Measurements from ENCODE around the gene PLK1. TPM values are rescaled to one million over a fixed set of nuclear protein-coding genes. Genes with fewer than 3 reads are reported as not detected.

The PLK1 gene
- total and polyA plus RNA-seq, 2 experiments from 2014 or later, result 69.0 to 141 TPM

DNA sequence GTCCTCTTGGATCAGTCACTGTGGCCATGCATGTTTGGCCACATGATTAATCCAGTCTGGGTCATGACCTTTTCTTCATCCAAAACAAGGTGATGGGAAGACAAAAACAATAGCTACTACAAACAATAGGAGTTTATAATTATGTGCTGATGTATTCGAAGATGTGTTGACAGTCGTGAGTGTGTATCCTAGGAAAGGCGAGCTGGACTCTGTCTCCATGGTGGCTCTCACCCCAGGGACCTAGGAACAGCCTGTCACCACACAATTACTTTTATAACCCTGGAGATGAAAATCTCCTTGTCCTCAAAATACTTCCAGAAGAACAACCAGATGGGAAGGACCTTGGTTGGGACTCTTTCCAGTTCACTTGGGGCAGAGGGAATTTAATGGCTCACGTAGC, 9.8 kb upstream of the PLK1 start (continued):
- TF ChIP-seq, protein P1, sequence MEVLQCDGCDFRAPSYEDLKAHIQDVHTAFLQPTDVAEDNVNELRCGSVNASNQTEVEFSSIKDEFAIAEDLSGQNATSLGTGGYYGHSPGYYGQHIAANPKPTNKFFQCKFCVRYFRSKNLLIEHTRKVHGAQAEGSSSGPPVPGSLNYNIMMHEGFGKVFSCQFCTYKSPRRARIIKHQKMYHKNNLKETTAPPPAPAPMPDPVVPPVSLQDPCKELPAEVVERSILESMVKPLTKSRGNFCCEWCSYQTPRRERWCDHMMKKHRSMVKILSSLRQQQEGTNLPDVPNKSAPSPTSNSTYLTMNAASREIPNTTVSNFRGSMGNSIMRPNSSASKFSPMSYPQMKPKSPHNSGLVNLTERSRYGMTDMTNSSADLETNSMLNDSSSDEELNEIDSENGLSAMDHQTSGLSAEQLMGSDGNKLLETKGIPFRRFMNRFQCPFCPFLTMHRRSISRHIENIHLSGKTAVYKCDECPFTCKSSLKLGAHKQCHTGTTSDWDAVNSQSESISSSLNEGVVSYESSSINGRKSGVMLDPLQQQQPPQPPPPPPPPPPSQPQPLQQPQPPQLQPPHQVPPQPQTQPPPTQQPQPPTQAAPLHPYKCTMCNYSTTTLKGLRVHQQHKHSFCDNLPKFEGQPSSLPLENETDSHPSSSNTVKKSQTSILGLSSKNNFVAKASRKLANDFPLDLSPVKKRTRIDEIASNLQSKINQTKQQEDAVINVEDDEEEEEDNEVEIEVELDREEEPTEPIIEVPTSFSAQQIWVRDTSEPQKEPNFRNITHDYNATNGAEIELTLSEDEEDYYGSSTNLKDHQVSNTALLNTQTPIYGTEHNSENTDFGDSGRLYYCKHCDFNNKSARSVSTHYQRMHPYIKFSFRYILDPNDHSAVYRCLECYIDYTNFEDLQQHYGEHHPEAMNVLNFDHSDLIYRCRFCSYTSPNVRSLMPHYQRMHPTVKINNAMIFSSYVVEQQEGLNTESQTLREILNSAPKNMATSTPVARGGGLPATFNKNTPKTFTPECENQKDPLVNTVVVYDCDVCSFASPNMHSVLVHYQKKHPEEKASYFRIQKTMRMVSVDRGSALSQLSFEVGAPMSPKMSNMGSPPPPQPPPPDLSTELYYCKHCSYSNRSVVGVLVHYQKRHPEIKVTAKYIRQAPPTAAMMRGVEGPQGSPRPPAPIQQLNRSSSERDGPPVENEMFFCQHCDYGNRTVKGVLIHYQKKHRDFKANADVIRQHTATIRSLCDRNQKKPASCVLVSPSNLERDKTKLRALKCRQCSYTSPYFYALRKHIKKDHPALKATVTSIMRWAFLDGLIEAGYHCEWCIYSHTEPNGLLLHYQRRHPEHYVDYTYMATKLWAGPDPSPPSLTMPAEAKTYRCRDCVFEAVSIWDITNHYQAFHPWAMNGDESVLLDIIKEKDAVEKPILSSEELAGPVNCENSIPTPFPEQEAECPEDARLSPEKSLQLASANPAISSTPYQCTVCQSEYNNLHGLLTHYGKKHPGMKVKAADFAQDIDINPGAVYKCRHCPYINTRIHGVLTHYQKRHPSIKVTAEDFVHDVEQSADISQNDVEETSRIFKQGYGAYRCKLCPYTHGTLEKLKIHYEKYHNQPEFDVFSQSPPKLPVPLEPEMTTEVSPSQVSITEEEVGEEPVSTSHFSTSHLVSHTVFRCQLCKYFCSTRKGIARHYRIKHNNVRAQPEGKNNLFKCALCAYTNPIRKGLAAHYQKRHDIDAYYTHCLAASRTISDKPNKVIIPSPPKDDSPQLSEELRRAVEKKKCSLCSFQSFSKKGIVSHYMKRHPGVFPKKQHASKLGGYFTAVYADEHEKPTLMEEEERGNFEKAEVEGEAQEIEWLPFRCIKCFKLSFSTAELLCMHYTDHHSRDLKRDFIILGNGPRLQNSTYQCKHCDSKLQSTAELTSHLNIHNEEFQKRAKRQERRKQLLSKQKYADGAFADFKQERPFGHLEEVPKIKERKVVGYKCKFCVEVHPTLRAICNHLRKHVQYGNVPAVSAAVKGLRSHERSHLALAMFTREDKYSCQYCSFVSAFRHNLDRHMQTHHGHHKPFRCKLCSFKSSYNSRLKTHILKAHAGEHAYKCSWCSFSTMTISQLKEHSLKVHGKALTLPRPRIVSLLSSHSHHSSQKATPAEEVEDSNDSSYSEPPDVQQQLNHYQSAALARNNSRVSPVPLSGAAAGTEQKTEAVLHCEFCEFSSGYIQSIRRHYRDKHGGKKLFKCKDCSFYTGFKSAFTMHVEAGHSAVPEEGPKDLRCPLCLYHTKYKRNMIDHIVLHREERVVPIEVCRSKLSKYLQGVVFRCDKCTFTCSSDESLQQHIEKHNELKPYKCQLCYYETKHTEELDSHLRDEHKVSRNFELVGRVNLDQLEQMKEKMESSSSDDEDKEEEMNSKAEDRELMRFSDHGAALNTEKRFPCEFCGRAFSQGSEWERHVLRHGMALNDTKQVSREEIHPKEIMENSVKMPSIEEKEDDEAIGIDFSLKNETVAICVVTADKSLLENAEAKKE (CRISPR knock-in tag; IDR thresholded peaks at IDR 0.05), result no peak
- TF ChIP-seq NANOG (IDR thresholded peaks at IDR 0.05; ENCODE audit: borderline replicate concordance) (no peak), JUNB (IDR thresholded peaks at IDR 0.05; ENCODE audit: unreplicated experiment) (no peak), EZH2 (IDR thresholded peaks at IDR 0.05; ENCODE audit: low read depth, unreplicated experiment) (no peak), POLR2AphosphoS5 (IDR thresholded peaks at IDR 0.05; ENCODE audit: low read depth) (no peak)

DNA sequence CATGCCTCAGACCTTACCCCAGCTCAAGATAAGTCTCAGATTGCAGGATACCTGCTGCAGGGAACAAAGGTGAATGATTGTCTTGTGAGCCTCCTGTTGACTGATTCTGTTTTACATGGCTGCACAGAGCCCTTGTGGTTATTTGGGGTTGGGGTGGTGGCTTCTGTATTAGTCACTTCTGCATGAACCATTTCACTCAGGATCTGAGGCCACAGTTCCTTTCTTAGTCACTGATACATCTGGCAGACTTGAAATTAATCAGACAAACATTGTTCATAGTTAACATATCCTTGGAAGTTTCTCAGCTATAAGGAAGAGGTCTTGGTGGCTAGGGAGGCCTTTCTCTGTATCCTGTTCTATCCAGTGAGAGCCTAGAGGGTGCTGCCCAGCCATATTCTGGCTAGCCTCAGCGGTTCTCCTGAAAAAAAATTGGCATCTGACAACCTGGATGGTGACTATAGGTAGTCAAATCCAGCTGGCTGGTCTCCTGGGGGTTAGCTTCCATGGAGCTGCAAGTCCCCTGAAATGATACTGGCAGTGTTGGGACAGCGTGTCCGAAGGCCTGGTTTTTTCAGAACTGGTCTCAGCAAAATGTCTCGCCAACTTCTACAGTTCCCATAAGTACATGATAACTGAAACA, 8.4 kb upstream of the PLK1 start:
- no peaks in the 10 kb centered on the region for H3F3A ChIP-seq (replicated peaks; ENCODE audit: low read depth)
- peaks cover 12% of the 10 kb centered on the region; the same call in 1 of the 2 replicates for H3K36me3 ChIP-seq (ENCODE audit: insufficient read depth)
- H3K4me1 ChIP-seq (ENCODE audit: insufficient read depth), result no peaks in the 10 kb centered on the region
- TF ChIP-seq CREB1 (CRISPR knock-in tag; IDR thresholded peaks at IDR 0.05; ENCODE audit: low read depth), result no peak
- no peak for TF ChIP-seq STAT1 (IDR thresholded peaks at IDR 0.05; ENCODE audit: unreplicated experiment)
- TF ChIP-seq ZNF114 (CRISPR knock-in tag; IDR thresholded peaks at IDR 0.05), result no peak
- no peak for TF ChIP-seq EZH2phosphoT487 (IDR thresholded peaks at IDR 0.05; ENCODE audit: unreplicated experiment)
- TF ChIP-seq, protein P2, sequence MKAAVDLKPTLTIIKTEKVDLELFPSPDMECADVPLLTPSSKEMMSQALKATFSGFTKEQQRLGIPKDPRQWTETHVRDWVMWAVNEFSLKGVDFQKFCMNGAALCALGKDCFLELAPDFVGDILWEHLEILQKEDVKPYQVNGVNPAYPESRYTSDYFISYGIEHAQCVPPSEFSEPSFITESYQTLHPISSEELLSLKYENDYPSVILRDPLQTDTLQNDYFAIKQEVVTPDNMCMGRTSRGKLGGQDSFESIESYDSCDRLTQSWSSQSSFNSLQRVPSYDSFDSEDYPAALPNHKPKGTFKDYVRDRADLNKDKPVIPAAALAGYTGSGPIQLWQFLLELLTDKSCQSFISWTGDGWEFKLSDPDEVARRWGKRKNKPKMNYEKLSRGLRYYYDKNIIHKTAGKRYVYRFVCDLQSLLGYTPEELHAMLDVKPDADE (IDR thresholded peaks at IDR 0.05), result no peak
- no peak for TF ChIP-seq JUNB (IDR thresholded peaks at IDR 0.05; ENCODE audit: unreplicated experiment)
- TF ChIP-seq CTCF (conservative IDR thresholded peaks at IDR 0.05; ENCODE audit: low read depth in 2 of 2), result no peak
- TF ChIP-seq, protein P3, sequence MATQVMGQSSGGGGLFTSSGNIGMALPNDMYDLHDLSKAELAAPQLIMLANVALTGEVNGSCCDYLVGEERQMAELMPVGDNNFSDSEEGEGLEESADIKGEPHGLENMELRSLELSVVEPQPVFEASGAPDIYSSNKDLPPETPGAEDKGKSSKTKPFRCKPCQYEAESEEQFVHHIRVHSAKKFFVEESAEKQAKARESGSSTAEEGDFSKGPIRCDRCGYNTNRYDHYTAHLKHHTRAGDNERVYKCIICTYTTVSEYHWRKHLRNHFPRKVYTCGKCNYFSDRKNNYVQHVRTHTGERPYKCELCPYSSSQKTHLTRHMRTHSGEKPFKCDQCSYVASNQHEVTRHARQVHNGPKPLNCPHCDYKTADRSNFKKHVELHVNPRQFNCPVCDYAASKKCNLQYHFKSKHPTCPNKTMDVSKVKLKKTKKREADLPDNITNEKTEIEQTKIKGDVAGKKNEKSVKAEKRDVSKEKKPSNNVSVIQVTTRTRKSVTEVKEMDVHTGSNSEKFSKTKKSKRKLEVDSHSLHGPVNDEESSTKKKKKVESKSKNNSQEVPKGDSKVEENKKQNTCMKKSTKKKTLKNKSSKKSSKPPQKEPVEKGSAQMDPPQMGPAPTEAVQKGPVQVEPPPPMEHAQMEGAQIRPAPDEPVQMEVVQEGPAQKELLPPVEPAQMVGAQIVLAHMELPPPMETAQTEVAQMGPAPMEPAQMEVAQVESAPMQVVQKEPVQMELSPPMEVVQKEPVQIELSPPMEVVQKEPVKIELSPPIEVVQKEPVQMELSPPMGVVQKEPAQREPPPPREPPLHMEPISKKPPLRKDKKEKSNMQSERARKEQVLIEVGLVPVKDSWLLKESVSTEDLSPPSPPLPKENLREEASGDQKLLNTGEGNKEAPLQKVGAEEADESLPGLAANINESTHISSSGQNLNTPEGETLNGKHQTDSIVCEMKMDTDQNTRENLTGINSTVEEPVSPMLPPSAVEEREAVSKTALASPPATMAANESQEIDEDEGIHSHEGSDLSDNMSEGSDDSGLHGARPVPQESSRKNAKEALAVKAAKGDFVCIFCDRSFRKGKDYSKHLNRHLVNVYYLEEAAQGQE (IDR thresholded peaks at IDR 0.05; ENCODE audit: unreplicated experiment), result no peak
- no peak for TF ChIP-seq ZNF331 (CRISPR knock-in tag; IDR thresholded peaks at IDR 0.05; ENCODE audit: low read depth)
- no peak overlapping the region for H3K4me2 ChIP-seq
- no peaks in the 10 kb centered on the region for H3K27me3 Mint-ChIP-seq (ENCODE audit: insufficient read depth, low read depth, poor library complexity)
- H3K4me3 Mint-ChIP-seq, result no peak overlapping the region
- no peak overlapping the region for H2AFZ ChIP-seq
- H3K4me3 ChIP-seq, result no peak overlapping the region
- ATAC-seq (no peak), DNase-seq (ENCODE audit: low spot score) (no peak)
- no peaks in the 10 kb centered on the region for H3K9me2 ChIP-seq (ENCODE audit: insufficient read depth)
- H3K9me3 Mint-ChIP-seq, result no peaks in the 10 kb centered on the region
- no peak overlapping the region for H3K27ac ChIP-seq (ENCODE audit: low read depth)
- no peak overlapping the region for H3K27ac Mint-ChIP-seq
- no peaks in the 10 kb centered on the region for H3K27me3 ChIP-seq (ENCODE audit: insufficient read depth)
- H3K4me1 Mint-ChIP-seq, result no peaks in the 10 kb centered on the region
- no peaks in the 10 kb centered on the region for H3K79me2 ChIP-seq (replicated peaks; ENCODE audit: insufficient read depth)
- no peaks in the 10 kb centered on the region for H4K20me1 ChIP-seq (replicated peaks; ENCODE audit: insufficient read depth)
- H3K36me3 Mint-ChIP-seq (ENCODE audit: low read depth), result peaks cover 43% of the 10 kb centered on the region
